ENCODE measurements around the gene RTN4RL2. TPM values are rescaled to one million over a fixed set of nuclear protein-coding genes. Genes with fewer than 3 reads are reported as not detected.

The RTN4RL2 gene
- polyA plus RNA-seq, 1 donor: 0.60 TPM

- DNase-seq: peak in 1 of 2 donors; percentile 38
- no peaks in the 10 kb centered on the region for H3K9me3 ChIP-seq (ENCODE audit: control insufficient read depth, low read depth, low read length)
- H3K27ac ChIP-seq (ENCODE audit: low read length): no peak overlapping the region
- H3K36me3 ChIP-seq (ENCODE audit: control insufficient read depth, insufficient read depth, low read length): no peaks in the 10 kb centered on the region
- H3K4me1 ChIP-seq (ENCODE audit: control insufficient read depth, insufficient read depth, low read length): peaks cover 5% of the 10 kb centered on the region
- no CpG with 5 or more reads among the region's 1 CpG for WGBS (ENCODE audit: insufficient coverage, low lambda C conversion rate)
- no peak overlapping the region for H3K4me3 ChIP-seq (ENCODE audit: low read length)
- no peaks in the 10 kb centered on the region for H3K27me3 ChIP-seq (ENCODE audit: control insufficient read depth, insufficient read depth, low read length)
Measured at GRCh38 chr11:57446055-57446454, 14.3 kb upstream of the RTN4RL2 start.

GRCh38 chr11:57453543-57454177 is 6.7 kb upstream of the RTN4RL2 start:
- H3K4me1 ChIP-seq (ENCODE audit: control insufficient read depth, insufficient read depth, low read length): peaks cover 23% of the 10 kb centered on the region
- H3K36me3 ChIP-seq (ENCODE audit: control insufficient read depth, insufficient read depth, low read length): no peaks in the 10 kb centered on the region
- H3K27ac ChIP-seq (ENCODE audit: low read length): peak overlapping the region; percentile 24
- DNase-seq: peak; percentile 59 to 84
- WGBS (ENCODE audit: insufficient coverage, low lambda C conversion rate): no CpG with 5 or more reads among the region's 2 CpGs
- peaks cover 13% of the 10 kb centered on the region for H3K27me3 ChIP-seq (ENCODE audit: control insufficient read depth, insufficient read depth, low read length)
- H3K4me3 ChIP-seq (ENCODE audit: low read length): no peak overlapping the region
- H3K9me3 ChIP-seq (ENCODE audit: control insufficient read depth, low read depth, low read length): peaks cover 6% of the 10 kb centered on the region

DNA sequence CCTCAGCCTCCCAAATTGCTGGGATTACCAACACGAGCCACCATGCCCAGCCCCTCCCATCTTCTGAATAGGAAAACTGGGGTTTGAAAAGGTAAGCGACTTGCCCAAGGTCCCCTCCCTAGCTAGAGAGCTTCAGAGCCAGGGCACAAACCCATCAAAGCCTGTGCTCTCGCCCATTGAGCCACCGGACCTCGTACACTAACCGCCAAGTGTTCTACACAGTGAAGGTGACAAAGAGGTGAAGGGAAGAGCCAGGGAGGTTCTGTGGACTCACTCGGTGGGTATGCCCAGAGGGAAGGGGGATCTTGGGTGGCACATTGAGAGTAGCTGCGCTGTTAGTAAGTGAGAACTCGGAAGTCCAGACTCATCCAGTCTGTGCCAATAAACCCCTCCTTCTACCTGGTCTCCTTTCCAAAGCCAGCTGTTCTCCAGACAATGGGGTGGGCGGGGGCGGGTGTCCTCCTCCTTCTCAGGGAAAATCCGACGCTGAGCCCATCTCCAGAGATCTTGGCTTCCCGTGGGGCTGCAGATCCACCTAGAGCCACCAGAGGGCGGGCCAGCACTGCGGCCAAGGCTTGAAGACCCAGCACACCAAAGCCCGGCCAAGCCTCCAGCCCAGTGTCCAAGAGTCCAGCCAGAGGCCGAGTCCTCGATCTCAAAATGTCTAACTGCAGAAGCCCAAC is 3.2 kb upstream of the RTN4RL2 start:
- H3K27ac ChIP-seq (ENCODE audit: low read length): no peak overlapping the region
- H3K4me1 ChIP-seq (ENCODE audit: control insufficient read depth, insufficient read depth, low read length): peaks cover 30% of the 10 kb centered on the region
- no peak overlapping the region for H3K4me3 ChIP-seq (ENCODE audit: low read length)
- H3K27me3 ChIP-seq (ENCODE audit: control insufficient read depth, insufficient read depth, low read length): peaks cover 46% of the 10 kb centered on the region
- WGBS (ENCODE audit: insufficient coverage, low lambda C conversion rate): no CpG with 5 or more reads among the region's 19 CpGs
- peaks cover 9% of the 10 kb centered on the region for H3K9me3 ChIP-seq (ENCODE audit: control insufficient read depth, low read depth, low read length)
- no peaks in the 10 kb centered on the region for H3K36me3 ChIP-seq (ENCODE audit: control insufficient read depth, insufficient read depth, low read length)
- peak; percentile 74 to 76 for DNase-seq

DNA sequence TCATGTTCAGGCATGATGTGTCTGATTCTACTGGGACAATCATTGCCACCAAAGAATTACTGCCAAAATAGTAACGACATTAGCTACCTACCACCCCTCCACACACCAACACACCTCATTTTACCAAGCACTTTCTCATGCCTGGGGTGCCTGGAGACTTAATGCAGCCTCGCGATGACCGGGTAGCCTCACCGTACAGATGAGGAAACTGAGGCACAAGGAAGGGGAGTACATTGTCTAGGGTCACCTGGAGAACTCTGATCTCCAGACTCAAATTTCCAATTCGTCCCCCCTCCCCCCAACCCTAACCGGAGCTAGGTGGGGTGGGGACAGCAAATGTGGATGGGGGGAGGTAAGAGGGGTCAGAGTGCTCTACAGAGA is 2.7 kb upstream of the RTN4RL2 start:
- peaks cover 9% of the 10 kb centered on the region for H3K9me3 ChIP-seq (ENCODE audit: control insufficient read depth, low read depth, low read length)
- no CpG with 5 or more reads among the region's 7 CpGs for WGBS (ENCODE audit: insufficient coverage, low lambda C conversion rate)
- DNase-seq: no peak
- H3K36me3 ChIP-seq (ENCODE audit: control insufficient read depth, insufficient read depth, low read length): no peaks in the 10 kb centered on the region
- peaks cover 30% of the 10 kb centered on the region for H3K4me1 ChIP-seq (ENCODE audit: control insufficient read depth, insufficient read depth, low read length)
- no peak overlapping the region for H3K27ac ChIP-seq (ENCODE audit: low read length)
- peaks cover 51% of the 10 kb centered on the region for H3K27me3 ChIP-seq (ENCODE audit: control insufficient read depth, insufficient read depth, low read length)
- no peak overlapping the region for H3K4me3 ChIP-seq (ENCODE audit: low read length)

DNA sequence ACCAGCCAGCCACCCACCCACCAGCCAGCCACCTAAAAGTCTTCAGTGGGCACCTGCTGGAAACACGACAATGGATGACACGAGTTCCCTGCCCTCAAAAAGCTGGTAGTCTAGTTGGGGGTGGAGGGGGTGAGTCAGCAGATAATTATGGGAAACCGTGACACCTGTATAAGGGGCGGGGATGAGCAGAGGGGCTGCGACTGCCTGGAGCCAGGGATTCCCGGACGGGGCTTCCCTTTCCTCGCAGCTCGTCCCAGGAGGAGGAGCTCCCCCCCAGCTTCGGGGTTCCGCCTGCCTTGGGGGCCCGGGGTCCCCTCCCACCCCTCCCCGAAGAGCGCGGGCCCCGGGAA is 2.3 kb upstream of the RTN4RL2 start:
- WGBS (ENCODE audit: insufficient coverage, low lambda C conversion rate): no CpG with 5 or more reads among the region's 16 CpGs
- peak in 1 of 2 donors; percentile 23 for DNase-seq
- no peak overlapping the region for H3K27ac ChIP-seq (ENCODE audit: low read length)
- peaks cover 55% of the 10 kb centered on the region for H3K27me3 ChIP-seq (ENCODE audit: control insufficient read depth, insufficient read depth, low read length)
- peaks cover 28% of the 10 kb centered on the region for H3K4me1 ChIP-seq (ENCODE audit: control insufficient read depth, insufficient read depth, low read length)
- H3K9me3 ChIP-seq (ENCODE audit: control insufficient read depth, low read depth, low read length): peaks cover 9% of the 10 kb centered on the region
- no peaks in the 10 kb centered on the region for H3K36me3 ChIP-seq (ENCODE audit: control insufficient read depth, insufficient read depth, low read length)
- H3K4me3 ChIP-seq (ENCODE audit: low read length): no peak overlapping the region

- Histone ChIP-seq H3K4me1 (ENCODE audit: control insufficient read depth, insufficient read depth, low read length) (peaks cover 22% of the 10 kb centered on the region), H3K27ac (ENCODE audit: low read length) (no peak overlapping the region), H3K27me3 (ENCODE audit: control insufficient read depth, insufficient read depth, low read length) (peaks cover 61% of the 10 kb centered on the region), H3K4me3 (ENCODE audit: low read length) (peak overlapping the region; percentile 16), H3K9me3 (ENCODE audit: control insufficient read depth, low read depth, low read length) (peaks cover 9% of the 10 kb centered on the region), H3K36me3 (ENCODE audit: control insufficient read depth, insufficient read depth, low read length) (no peaks in the 10 kb centered on the region)
- DNase-seq: peak in 1 of 2 donors; percentile 43
- WGBS (ENCODE audit: insufficient coverage, low lambda C conversion rate): 0% methylated on average over 14 of the region's 44 CpGs
Measured at GRCh38 chr11:57458410-57459163, 1.7 kb upstream of the RTN4RL2 start.

GRCh38 chr11:57459164-57460021 is 935 bp upstream of the RTN4RL2 start:
- peak in 1 of 2 donors; percentile 47 for DNase-seq
- Histone ChIP-seq H3K27ac (ENCODE audit: low read length) (no peak overlapping the region), H3K9me3 (ENCODE audit: control insufficient read depth, low read depth, low read length) (peaks cover 9% of the 10 kb centered on the region), H3K36me3 (ENCODE audit: control insufficient read depth, insufficient read depth, low read length) (no peaks in the 10 kb centered on the region), H3K4me3 (ENCODE audit: low read length) (peak overlapping the region; percentile 16), H3K4me1 (ENCODE audit: control insufficient read depth, insufficient read depth, low read length) (peaks cover 17% of the 10 kb centered on the region), H3K27me3 (ENCODE audit: control insufficient read depth, insufficient read depth, low read length) (peaks cover 69% of the 10 kb centered on the region)
- 0% methylated on average over 4 of the region's 62 CpGs for WGBS (ENCODE audit: insufficient coverage, low lambda C conversion rate)

DNA sequence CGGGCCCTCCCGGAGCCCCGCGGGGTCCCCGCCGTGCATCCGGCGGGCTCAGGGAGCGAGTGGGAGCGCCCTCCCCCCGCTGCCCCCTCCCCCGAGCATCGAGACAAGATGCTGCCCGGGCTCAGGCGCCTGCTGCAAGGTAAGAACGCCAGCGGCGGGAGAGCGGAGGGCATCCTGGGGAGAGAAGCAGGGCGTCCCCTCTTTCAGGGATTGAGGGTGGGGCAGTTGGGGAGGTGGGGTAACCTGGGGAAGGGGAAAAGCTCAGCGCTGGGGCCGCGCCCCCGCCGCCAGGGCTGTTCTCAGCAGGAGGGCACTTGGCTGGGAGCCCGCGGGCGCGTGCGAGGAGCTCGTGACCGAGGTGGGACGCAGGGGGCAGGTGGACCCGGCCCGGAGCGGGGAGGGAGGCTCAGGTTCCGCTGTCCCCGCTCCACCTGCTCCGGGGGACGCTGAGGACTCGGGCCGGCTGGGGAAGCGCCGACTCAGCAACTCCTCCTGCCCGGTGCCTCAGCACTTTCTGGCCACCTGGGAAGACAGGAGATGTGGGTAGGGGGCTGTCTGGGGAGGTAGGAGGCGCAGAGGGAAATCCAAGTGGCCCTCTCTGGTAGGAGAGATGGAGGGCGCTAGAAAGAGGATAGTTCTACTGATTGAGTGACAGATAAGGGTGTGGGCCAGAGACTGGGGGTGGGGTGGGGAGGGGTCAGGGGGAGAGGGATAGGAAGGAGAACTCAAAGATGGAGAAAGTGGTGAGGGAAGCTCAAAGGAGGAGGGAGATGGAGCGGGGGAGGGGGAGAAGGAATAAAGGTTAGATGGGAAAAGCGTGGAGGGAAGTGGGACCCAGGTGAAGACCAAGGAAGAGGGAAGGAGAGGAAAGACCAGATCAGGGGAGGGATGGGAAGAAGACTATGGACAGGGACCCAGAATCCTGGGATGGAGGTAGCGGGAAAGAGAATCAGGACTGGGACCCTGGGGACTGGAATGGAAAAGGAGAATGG is 726 bp downstream of the RTN4RL2 start:
- Histone ChIP-seq H3K36me3 (ENCODE audit: control insufficient read depth, insufficient read depth, low read length) (no peaks in the 10 kb centered on the region), H3K4me1 (ENCODE audit: control insufficient read depth, insufficient read depth, low read length) (peaks cover 17% of the 10 kb centered on the region), H3K9me3 (ENCODE audit: control insufficient read depth, low read depth, low read length) (peaks cover 11% of the 10 kb centered on the region), H3K27ac (ENCODE audit: low read length) (no peak overlapping the region), H3K27me3 (ENCODE audit: control insufficient read depth, insufficient read depth, low read length) (peaks cover 79% of the 10 kb centered on the region), H3K4me3 (ENCODE audit: low read length) (no peak overlapping the region)
- DNase-seq: peak in 1 of 2 donors; percentile 36
- 38% methylated on average over 2 of the region's 50 CpGs for WGBS (ENCODE audit: insufficient coverage, low lambda C conversion rate)

GRCh38 chr11:57461841-57462489 is 1.6 kb downstream of the RTN4RL2 start:
- peaks cover 81% of the 10 kb centered on the region for H3K27me3 ChIP-seq (ENCODE audit: control insufficient read depth, insufficient read depth, low read length)
- H3K4me3 ChIP-seq (ENCODE audit: low read length): no peak overlapping the region
- no peak for DNase-seq
- no peak overlapping the region for H3K27ac ChIP-seq (ENCODE audit: low read length)
- H3K4me1 ChIP-seq (ENCODE audit: control insufficient read depth, insufficient read depth, low read length): peaks cover 17% of the 10 kb centered on the region
- no CpG with 5 or more reads among the region's 16 CpGs for WGBS (ENCODE audit: insufficient coverage, low lambda C conversion rate)
- H3K9me3 ChIP-seq (ENCODE audit: control insufficient read depth, low read depth, low read length): peaks cover 11% of the 10 kb centered on the region
- no peaks in the 10 kb centered on the region for H3K36me3 ChIP-seq (ENCODE audit: control insufficient read depth, insufficient read depth, low read length)
